HepG2 (cell line): ENCODE measurements around the gene NIFK. TPM values are rescaled to one million over a fixed set of nuclear protein-coding genes. Genes with fewer than 3 reads are reported as not detected.

Experiments used
- ATF4 ChIP-seq, 2 experiments: fragments of 450-650 bp in 1 of 2; sonication (generic) in 1 of 2; formaldehyde crosslinking; IDR thresholded peaks; 2 replicates each; pipeline versions ENCODE4 v1.5.0 to v1.8.0; 2020 to 2022; ENCODE audit warnings: mild to moderate bottlenecking in 1 of 2, missing genetic modification reagents in 1 of 2
- BCLAF1 ChIP-seq: fragments of 450-650 bp; IDR thresholded peaks from 2 replicates; pipeline ENCODE4 v1.6.1; 2017; ENCODE audit warnings: mild to moderate bottlenecking
- CSRNP2 ChIP-seq: sonication (generic); formaldehyde crosslinking; conservative IDR thresholded peaks from 2 replicates; pipeline ENCODE4 v1.8.0; 2022; ENCODE audit warnings: low read depth, missing genetic modification reagents
- ELK4 ChIP-seq: sonication (generic); formaldehyde crosslinking; IDR thresholded peaks from 2 replicates; pipeline ENCODE4 v1.9.0; 2021; ENCODE audit warnings: missing genetic modification reagents, borderline replicate concordance
- FOXC1 ChIP-seq: sonication (generic); formaldehyde crosslinking; IDR thresholded peaks from 2 replicates; pipeline ENCODE4 v1.8.0; 2022; ENCODE audit warnings: mild to moderate bottlenecking, missing genetic modification reagents, borderline replicate concordance
- HMGA1 ChIP-seq: sonication (generic); formaldehyde crosslinking; conservative IDR thresholded peaks from 2 replicates; pipeline ENCODE4 v1.4.0; 2020; ENCODE audit warnings: missing genetic modification reagents
- NR2F2 ChIP-seq: IDR thresholded peaks from 2 replicates; pipeline ENCODE4 v1.6.1; 2012; ENCODE audit warnings: low read depth, inconsistent platforms, borderline replicate concordance
- PREB ChIP-seq: sonication (generic); formaldehyde crosslinking; IDR thresholded peaks from 2 replicates; pipeline ENCODE4 v1.4.0; 2020; ENCODE audit warnings: missing genetic modification reagents
- RFX5 ChIP-seq: IDR thresholded peaks from 2 replicates; pipeline ENCODE4 v1.6.1; 2011; ENCODE audit warnings: low read depth, low read length, improper control_type of control experiment
- SIX1 ChIP-seq: sonication (generic); formaldehyde crosslinking; IDR thresholded peaks from 2 replicates; pipeline ENCODE4 v1.4.0; 2020; ENCODE audit warnings: missing genetic modification reagents, borderline replicate concordance
- TBX3 ChIP-seq: fragments of 450-650 bp; IDR thresholded peaks from 2 replicates; pipeline ENCODE4 v1.6.1; 2017; ENCODE audit warnings: antibody characterized with exemption, mild to moderate bottlenecking, inconsistent platforms, borderline replicate concordance
- ZGPAT ChIP-seq: IDR thresholded peaks from 2 replicates; pipeline ENCODE4 v1.6.1; 2016; ENCODE audit warnings: mild to moderate bottlenecking
- ZNF138 ChIP-seq: sonication (generic); formaldehyde crosslinking; IDR thresholded peaks from 2 replicates; pipeline ENCODE4 v1.5.0; 2020; ENCODE audit warnings: mild to moderate bottlenecking, low read depth, missing genetic modification reagents
- ZNF383 ChIP-seq: sonication (generic); formaldehyde crosslinking; IDR thresholded peaks from 2 replicates; pipeline ENCODE4 v1.4.0; 2020; ENCODE audit warnings: missing genetic modification reagents, mild to moderate bottlenecking, borderline replicate concordance
- ZNF563 ChIP-seq: sonication (generic); formaldehyde crosslinking; IDR thresholded peaks from 2 replicates; pipeline ENCODE4 v1.8.0; 2022; ENCODE audit warnings: mild to moderate bottlenecking, moderate library complexity, missing genetic modification reagents
- ZNF570 ChIP-seq: sonication (generic); formaldehyde crosslinking; IDR thresholded peaks from 2 replicates; pipeline ENCODE4 v1.4.0; 2020; ENCODE audit warnings: mild to moderate bottlenecking, missing genetic modification reagents, borderline replicate concordance
- ZNF724P ChIP-seq: sonication (generic); formaldehyde crosslinking; IDR thresholded peaks from 2 replicates; pipeline ENCODE4 v1.8.0; 2022; ENCODE audit warnings: missing genetic modification reagents, borderline replicate concordance
- ZNF788 ChIP-seq: sonication (generic); formaldehyde crosslinking; IDR thresholded peaks from 2 replicates; pipeline ENCODE4 v1.5.0; 2020; ENCODE audit warnings: mild to moderate bottlenecking, missing genetic modification reagents, borderline replicate concordance
- ZSCAN31 ChIP-seq: sonication (generic); formaldehyde crosslinking; IDR thresholded peaks from 2 replicates; pipeline ENCODE4 v1.5.0; 2020; ENCODE audit warnings: low read depth, mild to moderate bottlenecking, missing genetic modification reagents
- polyA plus RNA-seq, 8 experiments: library from polyadenylated mRNA; depleted of rRNA in 3 of 8; stranded (reverse) in 7 of 8; unstranded in 1 of 8; fragments of >200 nt; fragmentation: Illumina TruSeq in 4 of 8; extraction: Trizol in 4 of 8; gene quantifications; 2 replicates each; pipeline versions ENCODE4 v1.2.1 to v1.2.3, GENCODE V29; 2011 to 2016; ENCODE audit warnings: low read depth in 4 of 8, missing spikeins in 1 of 8, mixed read lengths in 1 of 8; ENCODE audit not compliant: insufficient read depth in 1 of 8
- total RNA-seq, 5 experiments: library from RNA; depleted of rRNA; stranded (reverse); fragments of >200 nt; fragmentation: Illumina TruSeq; extraction: Trizol; gene quantifications; 2 replicates each; pipeline ENCODE4 v1.2.3, GENCODE V29; 2016; ENCODE audit warnings: low read depth in 1 of 5

Gene NIFK
- total and polyA plus RNA-seq, 2 of the 13 experiments (the other 11 are each of a cell fraction or from before 2014, with no cell fraction given) = 19.6 to 105 TPM

GRCh38 chr2:121699421-121700333 is 37.0 kb downstream of the NIFK start (continued):
- TF ChIP-seq PREB (CRISPR knock-in tag) (no peak), ATF4 (CRISPR knock-in tag; IDR thresholded peaks at IDR 0.05) (no peak), RFX5 (no peak), TBX3 (no peak), CSRNP2 (CRISPR knock-in tag) (no peak), HMGA1 (CRISPR knock-in tag) (no peak), BCLAF1 (no peak), ZNF563 (CRISPR knock-in tag) (no peak), ELK4 (CRISPR knock-in tag) (no peak), ZNF383 (CRISPR knock-in tag) (no peak), NR2F2 (no peak), ZNF570 (CRISPR knock-in tag) (no peak), ZGPAT (no peak), ZNF138 (CRISPR knock-in tag) (no peak), ZNF788 (CRISPR knock-in tag) (no peak), ZNF724P (0 out of 2 replicates have a peak, but pooled peaks have one; percentile 16), ZSCAN31 (CRISPR knock-in tag) (no peak), FOXC1 (CRISPR knock-in tag) (no peak), SIX1 (CRISPR knock-in tag) (no peak)
